Measurements from ENCODE around the gene GBA2.

GBA2 gene

GRCh38 chr9:35769763-35770162 lies 20.7 kb upstream of the GBA2 start:
- Histone ChIP-seq H3K9ac (ENCODE audit: low read length in 5 of 5) (no peak overlapping the region), H3K4me3 (ENCODE audit: low read depth in 1 of 5, low read length in 5 of 5) (no peak overlapping the region), H3K4me1 (ENCODE audit: control insufficient read depth in 5 of 5, insufficient read depth in 5 of 5, low read length in 5 of 5) (peaks cover 6 to 24% (median 18%) of the 10 kb centered on the region in 5 donors), H3K9me3 (ENCODE audit: control insufficient read depth in 5 of 5, low read length in 5 of 5) (no peaks in the 10 kb centered on the region), H3K36me3 (ENCODE audit: control insufficient read depth in 5 of 5, insufficient read depth in 5 of 5, low read length in 5 of 5) (no peaks in the 10 kb centered on the region), H3K27me3 (ENCODE audit: control insufficient read depth in 5 of 5, insufficient read depth in 4 of 5, low read length in 5 of 5) (no peaks in the 10 kb centered on the region), H3K27ac (ENCODE audit: low read depth, low read length) (no peak overlapping the region)

- no peaks in the 10 kb centered on the region for H3K36me3 ChIP-seq (ENCODE audit: control insufficient read depth in 5 of 5, insufficient read depth in 5 of 5, low read length in 5 of 5)
- H3K4me3 ChIP-seq (ENCODE audit: low read depth in 1 of 5, low read length in 5 of 5): no peak overlapping the region
- H3K9me3 ChIP-seq (ENCODE audit: control insufficient read depth in 5 of 5, low read length in 5 of 5): no peaks in the 10 kb centered on the region
- H3K27ac ChIP-seq (ENCODE audit: low read depth, low read length): no peak overlapping the region
- H3K4me1 ChIP-seq (ENCODE audit: control insufficient read depth in 5 of 5, insufficient read depth in 5 of 5, low read length in 5 of 5): peaks cover 6 to 24% (median 18%) of the 10 kb centered on the region in 5 donors
- no peak overlapping the region for H3K9ac ChIP-seq (ENCODE audit: low read length in 5 of 5)
- H3K27me3 ChIP-seq (ENCODE audit: control insufficient read depth in 5 of 5, insufficient read depth in 4 of 5, low read length in 5 of 5): no peaks in the 10 kb centered on the region
Measured at GRCh38 chr9:35767458-35767857, 18.4 kb upstream of the GBA2 start.

GRCh38 chr9:35766997-35767396 lies 18.0 kb upstream of the GBA2 start:
- Histone ChIP-seq H3K4me3 (ENCODE audit: low read depth in 1 of 5, low read length in 5 of 5) (no peak overlapping the region), H3K9ac (ENCODE audit: low read length in 5 of 5) (no peak overlapping the region), H3K9me3 (ENCODE audit: control insufficient read depth in 5 of 5, low read length in 5 of 5) (no peaks in the 10 kb centered on the region), H3K36me3 (ENCODE audit: control insufficient read depth in 5 of 5, insufficient read depth in 5 of 5, low read length in 5 of 5) (no peaks in the 10 kb centered on the region), H3K27ac (ENCODE audit: low read depth, low read length) (no peak overlapping the region), H3K4me1 (ENCODE audit: control insufficient read depth in 5 of 5, insufficient read depth in 5 of 5, low read length in 5 of 5) (peaks cover 6 to 20% (median 17%) of the 10 kb centered on the region in 5 donors), H3K27me3 (ENCODE audit: control insufficient read depth in 5 of 5, insufficient read depth in 4 of 5, low read length in 5 of 5) (no peaks in the 10 kb centered on the region)

DNA sequence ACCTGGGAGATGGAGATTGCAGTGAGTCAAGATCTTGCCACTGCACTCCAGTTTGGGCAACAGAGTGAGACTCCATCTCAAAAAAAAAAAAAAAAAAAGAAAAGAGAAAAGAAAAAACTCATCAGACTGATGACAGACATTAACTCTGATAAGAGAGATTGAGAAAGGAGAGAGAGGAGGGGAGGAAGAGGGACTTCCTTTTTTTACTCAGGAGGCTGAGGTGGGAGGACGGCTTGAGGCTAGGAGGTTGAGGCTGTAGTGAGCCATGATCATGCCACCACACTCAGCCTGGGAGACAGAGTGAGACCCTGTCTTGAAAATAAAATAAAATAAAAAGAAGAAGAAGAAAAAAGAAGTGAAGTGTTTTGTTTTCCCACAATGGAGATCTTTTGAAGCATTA lies 14.8 kb upstream of the GBA2 start:
- Histone ChIP-seq H3K9me3 (ENCODE audit: control insufficient read depth in 5 of 5, low read length in 5 of 5) (no peaks in the 10 kb centered on the region), H3K27ac (ENCODE audit: low read depth, low read length) (no peak overlapping the region), H3K4me1 (ENCODE audit: control insufficient read depth in 5 of 5, insufficient read depth in 5 of 5, low read length in 5 of 5) (peaks cover 2 to 10% (median 5%) of the 10 kb centered on the region in 5 donors), H3K4me3 (ENCODE audit: low read depth in 1 of 5, low read length in 5 of 5) (no peak overlapping the region), H3K27me3 (ENCODE audit: control insufficient read depth in 5 of 5, insufficient read depth in 4 of 5, low read length in 5 of 5) (no peaks in the 10 kb centered on the region), H3K36me3 (ENCODE audit: control insufficient read depth in 5 of 5, insufficient read depth in 5 of 5, low read length in 5 of 5) (no peaks in the 10 kb centered on the region), H3K9ac (ENCODE audit: low read length in 5 of 5) (no peak overlapping the region)

DNA sequence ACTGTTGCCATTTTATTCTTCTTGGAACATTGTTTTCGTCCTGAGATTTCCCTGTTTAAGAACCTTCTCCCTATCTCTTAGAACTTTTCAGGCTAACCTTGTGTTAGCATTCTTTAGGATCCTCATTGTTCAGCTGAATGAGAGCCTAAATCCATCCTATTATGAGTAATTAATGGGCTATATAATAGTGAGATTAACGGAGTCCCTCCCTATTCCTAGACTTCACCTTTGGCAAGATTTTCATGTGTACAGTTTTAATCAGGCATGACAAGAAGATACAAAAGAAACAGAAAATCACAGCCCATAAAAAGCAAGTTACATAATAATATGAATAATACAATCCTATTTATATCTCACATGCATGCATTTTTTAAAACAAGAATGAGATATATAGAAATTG lies 14.2 kb upstream of the GBA2 start:
- Histone ChIP-seq H3K4me3 (ENCODE audit: low read depth in 1 of 5, low read length in 5 of 5) (no peak overlapping the region), H3K27me3 (ENCODE audit: control insufficient read depth in 5 of 5, insufficient read depth in 4 of 5, low read length in 5 of 5) (no peaks in the 10 kb centered on the region), H3K27ac (ENCODE audit: low read depth, low read length) (no peak overlapping the region), H3K36me3 (ENCODE audit: control insufficient read depth in 5 of 5, insufficient read depth in 5 of 5, low read length in 5 of 5) (no peaks in the 10 kb centered on the region), H3K9ac (ENCODE audit: low read length in 5 of 5) (no peak overlapping the region), H3K4me1 (ENCODE audit: control insufficient read depth in 5 of 5, insufficient read depth in 5 of 5, low read length in 5 of 5) (peaks cover 2 to 16% (median 11%) of the 10 kb centered on the region in 5 donors), H3K9me3 (ENCODE audit: control insufficient read depth in 5 of 5, low read length in 5 of 5) (no peaks in the 10 kb centered on the region)

- no peaks in the 10 kb centered on the region for H3K9me3 ChIP-seq (ENCODE audit: control insufficient read depth in 5 of 5, low read length in 5 of 5)
- H3K4me3 ChIP-seq (ENCODE audit: low read depth in 1 of 5, low read length in 5 of 5): no peak overlapping the region
- no peaks in the 10 kb centered on the region for H3K36me3 ChIP-seq (ENCODE audit: control insufficient read depth in 5 of 5, insufficient read depth in 5 of 5, low read length in 5 of 5)
- no peak overlapping the region for H3K27ac ChIP-seq (ENCODE audit: low read depth, low read length)
- H3K27me3 ChIP-seq (ENCODE audit: control insufficient read depth in 5 of 5, insufficient read depth in 4 of 5, low read length in 5 of 5): no peaks in the 10 kb centered on the region
- no peak overlapping the region for H3K9ac ChIP-seq (ENCODE audit: low read length in 5 of 5)
- H3K4me1 ChIP-seq (ENCODE audit: control insufficient read depth in 5 of 5, insufficient read depth in 5 of 5, low read length in 5 of 5): peaks cover 5 to 38% (median 32%) of the 10 kb centered on the region in 5 donors
Measured at GRCh38 chr9:35760651-35761050, 11.6 kb upstream of the GBA2 start.

DNA sequence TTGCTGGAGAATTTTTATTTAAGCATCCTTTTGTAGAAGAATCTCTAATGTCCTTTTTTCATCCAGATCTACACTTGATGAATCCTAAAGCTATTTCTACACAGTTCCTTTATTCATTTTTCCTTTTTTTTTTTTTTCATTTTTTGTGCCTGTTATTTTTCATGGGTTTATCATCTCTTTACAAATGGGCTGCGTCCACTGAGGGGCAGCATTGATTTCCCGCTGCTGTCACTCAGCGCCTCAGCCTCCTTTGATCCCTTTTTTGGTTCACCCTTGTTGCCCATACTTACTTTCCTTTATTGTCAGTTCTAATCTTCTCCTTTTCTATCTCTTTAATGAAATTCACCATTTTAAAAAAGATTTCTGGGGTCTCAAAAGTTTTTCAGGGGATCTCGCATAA lies 10.8 kb upstream of the GBA2 start:
- Histone ChIP-seq H3K27me3 (ENCODE audit: control insufficient read depth in 5 of 5, insufficient read depth in 4 of 5, low read length in 5 of 5) (no peaks in the 10 kb centered on the region), H3K4me3 (ENCODE audit: low read depth in 1 of 5, low read length in 5 of 5) (no peak overlapping the region), H3K9ac (ENCODE audit: low read length in 5 of 5) (no peak overlapping the region), H3K36me3 (ENCODE audit: control insufficient read depth in 5 of 5, insufficient read depth in 5 of 5, low read length in 5 of 5) (peaks cover 0 to 5% (median 3%) of the 10 kb centered on the region in 5 donors), H3K9me3 (ENCODE audit: control insufficient read depth in 5 of 5, low read length in 5 of 5) (no peaks in the 10 kb centered on the region), H3K4me1 (ENCODE audit: control insufficient read depth in 5 of 5, insufficient read depth in 5 of 5, low read length in 5 of 5) (peaks cover 5 to 38% (median 32%) of the 10 kb centered on the region in 5 donors), H3K27ac (ENCODE audit: low read depth, low read length) (no peak overlapping the region)

DNA sequence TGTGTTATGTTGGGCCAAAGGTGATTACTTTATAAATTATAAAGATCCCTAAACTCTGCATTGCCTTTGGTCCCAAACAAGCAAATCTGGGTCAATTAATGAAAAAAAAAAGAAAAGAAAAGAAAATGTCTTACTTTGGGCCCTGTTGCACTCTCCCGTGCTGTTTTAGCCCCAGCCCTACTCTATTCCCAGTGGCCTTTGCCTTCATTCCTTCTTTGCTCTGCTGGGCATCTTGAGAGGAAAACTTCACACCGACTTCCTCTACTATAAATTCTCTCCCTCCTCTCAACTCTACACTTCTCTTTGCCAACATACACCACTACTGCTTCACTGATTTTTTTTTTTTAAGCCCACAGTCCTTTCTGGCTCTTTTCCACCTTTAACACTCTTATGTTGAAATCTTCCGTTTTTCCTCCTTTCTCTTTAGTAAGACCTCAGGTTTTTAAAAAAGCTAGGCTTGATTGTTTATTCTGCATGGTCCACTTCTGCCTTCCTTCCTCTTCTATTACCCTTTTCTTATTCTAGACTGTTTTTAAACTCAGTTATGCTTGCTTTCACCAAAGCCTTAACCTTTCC lies 9.5 kb upstream of the GBA2 start:
- Histone ChIP-seq H3K9me3 (ENCODE audit: control insufficient read depth in 5 of 5, low read length in 5 of 5) (no peaks in the 10 kb centered on the region), H3K27me3 (ENCODE audit: control insufficient read depth in 5 of 5, insufficient read depth in 4 of 5, low read length in 5 of 5) (no peaks in the 10 kb centered on the region), H3K27ac (ENCODE audit: low read depth, low read length) (peak overlapping the region; percentile 95), H3K4me3 (ENCODE audit: low read depth in 1 of 5, low read length in 5 of 5) (no peak overlapping the region), H3K4me1 (ENCODE audit: control insufficient read depth in 5 of 5, insufficient read depth in 5 of 5, low read length in 5 of 5) (peaks cover 5 to 38% (median 32%) of the 10 kb centered on the region in 5 donors), H3K9ac (ENCODE audit: low read length in 5 of 5) (peak overlapping the region in 2 of 5 donors; percentile 15 to 16), H3K36me3 (ENCODE audit: control insufficient read depth in 5 of 5, insufficient read depth in 5 of 5, low read length in 5 of 5) (peaks cover 3 to 17% (median 11%) of the 10 kb centered on the region in 5 donors)

GRCh38 chr9:35757892-35758275 lies 8.9 kb upstream of the GBA2 start:
- no peaks in the 10 kb centered on the region for H3K27me3 ChIP-seq (ENCODE audit: control insufficient read depth in 5 of 5, insufficient read depth in 4 of 5, low read length in 5 of 5)
- H3K9me3 ChIP-seq (ENCODE audit: control insufficient read depth in 5 of 5, low read length in 5 of 5): no peaks in the 10 kb centered on the region
- H3K4me3 ChIP-seq (ENCODE audit: low read depth in 1 of 5, low read length in 5 of 5): no peak overlapping the region
- H3K4me1 ChIP-seq (ENCODE audit: control insufficient read depth in 5 of 5, insufficient read depth in 5 of 5, low read length in 5 of 5): peaks cover 5 to 38% (median 32%) of the 10 kb centered on the region in 5 donors
- peaks cover 3 to 24% (median 18%) of the 10 kb centered on the region in 5 donors for H3K36me3 ChIP-seq (ENCODE audit: control insufficient read depth in 5 of 5, insufficient read depth in 5 of 5, low read length in 5 of 5)
- peak overlapping the region; percentile 95 for H3K27ac ChIP-seq (ENCODE audit: low read depth, low read length)
- H3K9ac ChIP-seq (ENCODE audit: low read length in 5 of 5): peak overlapping the region in 3 of 5 donors; percentile 40 to 89 (median 78)

DNA sequence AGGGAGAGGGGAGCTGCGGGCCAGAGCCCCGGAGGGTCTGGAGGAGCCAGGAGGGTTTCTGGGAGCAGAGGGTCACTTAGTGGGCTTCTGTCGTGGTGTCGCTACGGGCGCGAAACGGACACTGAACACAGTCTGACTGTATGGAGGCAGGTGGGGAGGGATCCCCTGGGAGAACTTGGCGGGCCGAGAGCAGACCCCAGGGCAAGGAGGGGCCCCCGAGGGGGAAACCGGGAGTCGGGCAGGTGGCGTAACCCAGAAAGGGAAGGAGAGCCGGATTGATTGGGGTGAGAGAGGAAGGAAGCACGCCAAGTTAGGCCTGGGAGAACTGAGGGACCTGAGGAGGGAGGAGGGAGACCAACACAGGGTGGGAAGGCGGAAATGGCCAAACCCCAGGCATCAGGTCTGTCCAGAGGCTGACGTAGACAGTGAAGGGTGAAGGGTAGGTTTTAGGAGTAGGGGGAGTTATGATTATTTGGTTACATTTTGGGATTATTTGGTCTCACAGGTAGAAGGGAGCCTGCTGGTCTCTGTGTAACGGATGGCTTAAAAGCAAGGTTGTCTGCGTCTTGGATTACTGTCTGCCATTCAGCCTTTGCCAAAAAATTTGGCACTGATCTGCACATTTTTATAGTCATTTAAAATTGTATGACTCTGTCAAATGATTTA lies 8.3 kb upstream of the GBA2 start:
- peak overlapping the region; percentile 43 to 66 (median 59) for H3K4me3 ChIP-seq (ENCODE audit: low read depth in 1 of 5, low read length in 5 of 5)
- H3K27me3 ChIP-seq (ENCODE audit: control insufficient read depth in 5 of 5, insufficient read depth in 4 of 5, low read length in 5 of 5): no peaks in the 10 kb centered on the region
- H3K9ac ChIP-seq (ENCODE audit: low read length in 5 of 5): peak overlapping the region in 4 of 5 donors; percentile 74 to 89 (median 78)
- peak overlapping the region; percentile 95 for H3K27ac ChIP-seq (ENCODE audit: low read depth, low read length)
- H3K9me3 ChIP-seq (ENCODE audit: control insufficient read depth in 5 of 5, low read length in 5 of 5): no peaks in the 10 kb centered on the region
- H3K4me1 ChIP-seq (ENCODE audit: control insufficient read depth in 5 of 5, insufficient read depth in 5 of 5, low read length in 5 of 5): peaks cover 5 to 38% (median 32%) of the 10 kb centered on the region in 5 donors
- peaks cover 5 to 29% (median 23%) of the 10 kb centered on the region in 5 donors for H3K36me3 ChIP-seq (ENCODE audit: control insufficient read depth in 5 of 5, insufficient read depth in 5 of 5, low read length in 5 of 5)
